SKM-1 treated with dmso at 0.1 percent for 144 hours (cell line): Measurements from ENCODE around the gene NLRP12.
"Not testable (repeated sequence)": the region's sequence is repeated elsewhere in the genome, so short reads cannot be mapped to it uniquely, and the experiment has no call there.

ENCODE experiments used
- DNase-seq: peaks from one replicate; lab custom pipeline; 2025; ENCODE audit not compliant: unreplicated experiment; lab: John Stamatoyannopoulos, UW

The NLRP12 gene

GRCh38 chr19:53824134-53824611, at the start of gene NLRP12:
NLRP12 (minus strand) TSS chr19:53824314; CDS start chr19:53824174, 140 bp downstream.
- peak; percentile 93 for DNase-seq

- DNase-seq, result no peak
These were observed 48.6 kb upstream of the NLRP12 start for GRCh38 chr19:53872762-53873161.

- DNase-seq, result peak; percentile 37
These were observed 47.3 kb upstream of the NLRP12 start for GRCh38 chr19:53871454-53871853.

- peak; percentile 65 for DNase-seq
These were observed 46.4 kb upstream of the NLRP12 start for GRCh38 chr19:53870485-53870844.

- not testable (repeated sequence) for DNase-seq
These were observed 45.8 kb upstream of the NLRP12 start for GRCh38 chr19:53869805-53870484.

GRCh38 chr19:53868892-53869804, 45.0 kb upstream of the NLRP12 start:
- peak; percentile 48 for DNase-seq

- no peak for DNase-seq
These were observed 44.2 kb upstream of the NLRP12 start for GRCh38 chr19:53868091-53868891.

GRCh38 chr19:53867225-53868090, 43.3 kb upstream of the NLRP12 start, which contains the start of gene MYADM:
MYADM (plus strand) TSS chr19:53867883; CDS start chr19:53873530, 5,647 bp downstream.
- DNase-seq, result peak; percentile 66

- no peak for DNase-seq
These were observed 42.7 kb upstream of the NLRP12 start for GRCh38 chr19:53866865-53867224.

GRCh38 chr19:53865918-53866864, 42.1 kb upstream of the NLRP12 start:
- no peak for DNase-seq

- DNase-seq, result no peak
These were observed 41.4 kb upstream of the NLRP12 start for GRCh38 chr19:53865523-53865917.

GRCh38 chr19:53864308-53864836, 40.3 kb upstream of the NLRP12 start:
- no peak for DNase-seq

GRCh38 chr19:53853707-53854106, 29.6 kb upstream of the NLRP12 start:
- no peak for DNase-seq

- DNase-seq, result peak; percentile 30
These were observed 25.1 kb upstream of the NLRP12 start for GRCh38 chr19:53849237-53849676.

- no peak for DNase-seq
These were observed 23.4 kb upstream of the NLRP12 start for GRCh38 chr19:53847555-53847954.

- DNase-seq, result no peak
These were observed 20.7 kb upstream of the NLRP12 start for GRCh38 chr19:53844849-53845246.

GRCh38 chr19:53840914-53841313, 16.8 kb upstream of the NLRP12 start:
- not testable (repeated sequence) for DNase-seq

GRCh38 chr19:53840241-53840640, 16.1 kb upstream of the NLRP12 start:
- DNase-seq, result not testable (repeated sequence)

- DNase-seq, result not testable (repeated sequence)
These were observed 14.3 kb upstream of the NLRP12 start for GRCh38 chr19:53838446-53838845.
